ENCODE data around the gene CD38. TPM values are rescaled to one million over a fixed set of nuclear protein-coding genes. Genes with fewer than 3 reads are reported as not detected.
"Not testable (repeated sequence)": the region's sequence is repeated elsewhere in the genome, so short reads cannot be mapped to it uniquely, and the experiment has no call there.

CD38 gene
- total RNA-seq, 2 experiments from 2014 or later: 15.0 to 17.3 TPM

- ChIA-PET CTCF (no interaction called here), POLR2A (no interaction called here)
- Mint-ChIP-seq H3K36me3 (ENCODE audit: low read depth) (peaks cover 17% of the 10 kb centered on the region), H3K27me3 (no peaks in the 10 kb centered on the region), H3K4me3 (no peak overlapping the region), H3K27ac (no peak overlapping the region), H3K9me3 (ENCODE audit: low read depth) (peaks cover 6% of the 10 kb centered on the region), H3K4me1 (peaks cover 16% of the 10 kb centered on the region)
- DNase-seq (no peak), ATAC-seq (no peak)
- intact Hi-C loops (cut with DNase I, micrococcal nuclease): no loop called here
These were observed 55.7 kb downstream of the CD38 start for GRCh38 chr4:15833801-15834200.

GRCh38 chr4:15836362-15836761 lies 58.2 kb downstream of the CD38 start:
- H3K9me3 Mint-ChIP-seq (ENCODE audit: low read depth): no peaks in the 10 kb centered on the region
- H3K36me3 Mint-ChIP-seq (ENCODE audit: low read depth): peaks cover 24% of the 10 kb centered on the region
- H3K4me3 Mint-ChIP-seq: no peak overlapping the region
- ChIA-PET POLR2A (no interaction called here), CTCF (interaction anchor here (1.1 kb wide), 1 partner anchor 39 kb away, joined by 3 read pairs; no protein-coding TSS in a partner anchor)
- peaks cover 16% of the 10 kb centered on the region for H3K4me1 Mint-ChIP-seq
- no peak overlapping the region for H3K27ac Mint-ChIP-seq
- H3K27me3 Mint-ChIP-seq: no peaks in the 10 kb centered on the region
- peak; percentile 90 for ATAC-seq
- intact Hi-C loops (cut with DNase I, micrococcal nuclease): loop anchor here in 1 of 2 experiments (5.0 kb wide), 1 partner anchor 1679 kb away; no protein-coding TSS in a partner anchor
- DNase-seq: no peak

- peaks cover 24% of the 10 kb centered on the region for H3K36me3 Mint-ChIP-seq (ENCODE audit: low read depth)
- intact Hi-C loops (cut with DNase I, micrococcal nuclease): loop anchor here in 1 of 2 experiments (5.0 kb wide), 1 partner anchor 1680 kb away; no protein-coding TSS in a partner anchor
- ATAC-seq: no peak
These were observed 59.5 kb downstream of the CD38 start for GRCh38 chr4:15837591-15837990.

GRCh38 chr4:15841194-15841730 lies 63.1 kb downstream of the CD38 start:
- H3K27me3 Mint-ChIP-seq; H3K9me3 Mint-ChIP-seq (ENCODE audit: low read depth); POLR2A ChIA-PET; H3K27ac Mint-ChIP-seq; H3K4me3 Mint-ChIP-seq; DNase-seq; intact Hi-C loops (cut with DNase I, micrococcal nuclease); ATAC-seq; CTCF ChIA-PET: not testable (repeated sequence)
- Mint-ChIP-seq H3K36me3 (ENCODE audit: low read depth) (peaks cover 23% of the 10 kb centered on the region), H3K4me1 (peaks cover 11% of the 10 kb centered on the region)

More at GRCh38 chr4:15837591-15837990, 59.5 kb downstream of the CD38 start:
- ChIA-PET POLR2A (interaction anchor here (0.6 kb wide), 1 partner anchor 380 kb away, joined by 6 read pairs; no protein-coding TSS in a partner anchor), CTCF (interaction anchor here (0.6 kb wide), 1 partner anchor 117 kb away, joined by 5 read pairs; no protein-coding TSS in a partner anchor)
- Mint-ChIP-seq H3K27me3 (no peaks in the 10 kb centered on the region), H3K9me3 (ENCODE audit: low read depth) (no peaks in the 10 kb centered on the region), H3K27ac (no peak overlapping the region), H3K4me1 (peaks cover 16% of the 10 kb centered on the region), H3K4me3 (no peak overlapping the region)
- DNase-seq: no peak

- H3K36me3 Mint-ChIP-seq (ENCODE audit: low read depth): peaks cover 10% of the 10 kb centered on the region
- no peak for ATAC-seq
- H3K9me3 Mint-ChIP-seq (ENCODE audit: low read depth): no peaks in the 10 kb centered on the region
- no peak overlapping the region for H3K4me3 Mint-ChIP-seq
- intact Hi-C loops (cut with DNase I, micrococcal nuclease): no loop called here
- no peaks in the 10 kb centered on the region for H3K27me3 Mint-ChIP-seq
- H3K27ac Mint-ChIP-seq: no peak overlapping the region
- H3K4me1 Mint-ChIP-seq: peaks cover 2% of the 10 kb centered on the region
- DNase-seq: no peak
- POLR2A ChIA-PET: no interaction called here
- CTCF ChIA-PET: interaction anchor here (0.6 to 0.7 kb wide), 2 partner anchors 13 to 23 kb away, joined by 3 read pairs; no protein-coding TSS in a partner anchor
These were observed 69.6 kb downstream of the CD38 start for GRCh38 chr4:15847746-15848145.

- ChIA-PET CTCF (interaction anchor here (0.6 to 1.0 kb wide), 3 partner anchors 13 to 34 kb away, joined by 3 read pairs; no protein-coding TSS in a partner anchor), POLR2A (no interaction called here)
- no peak for DNase-seq
These were observed 70.2 kb downstream of the CD38 start for GRCh38 chr4:15848191-15848842.

GRCh38 chr4:15851969-15852368 lies 73.8 kb downstream of the CD38 start:
- Mint-ChIP-seq H3K4me3 (no peak overlapping the region), H3K36me3 (ENCODE audit: low read depth) (peaks cover 10% of the 10 kb centered on the region), H3K27ac (no peak overlapping the region), H3K4me1 (peaks cover 2% of the 10 kb centered on the region), H3K27me3 (no peaks in the 10 kb centered on the region), H3K9me3 (ENCODE audit: low read depth) (no peaks in the 10 kb centered on the region)
- intact Hi-C loops (cut with DNase I, micrococcal nuclease): no loop called here
- POLR2A ChIA-PET: no interaction called here
- DNase-seq: no peak
- no peak for ATAC-seq
- CTCF ChIA-PET: interaction anchor here (0.6 kb wide), 1 partner anchor 85 kb away, joined by 3 read pairs; no protein-coding TSS in a partner anchor

More at GRCh38 chr4:15848191-15848842, 70.2 kb downstream of the CD38 start:
- H3K36me3 Mint-ChIP-seq (ENCODE audit: low read depth): peaks cover 10% of the 10 kb centered on the region
- no peaks in the 10 kb centered on the region for H3K27me3 Mint-ChIP-seq
- no peak overlapping the region for H3K4me3 Mint-ChIP-seq
- H3K4me1 Mint-ChIP-seq: peaks cover 2% of the 10 kb centered on the region
- intact Hi-C loops (cut with DNase I, micrococcal nuclease): no loop called here
- H3K9me3 Mint-ChIP-seq (ENCODE audit: low read depth): no peaks in the 10 kb centered on the region
- no peak for ATAC-seq
- no peak overlapping the region for H3K27ac Mint-ChIP-seq

- CTCF ChIA-PET: no interaction called here
- POLR2A ChIA-PET: no interaction called here
- intact Hi-C loops (cut with DNase I, micrococcal nuclease): no loop called here
- Mint-ChIP-seq H3K27me3 (no peaks in the 10 kb centered on the region), H3K4me3 (no peak overlapping the region), H3K4me1 (peaks cover 2% of the 10 kb centered on the region), H3K9me3 (ENCODE audit: low read depth) (no peaks in the 10 kb centered on the region), H3K27ac (no peak overlapping the region), H3K36me3 (ENCODE audit: low read depth) (peaks cover 10% of the 10 kb centered on the region)
- DNase-seq (no peak), ATAC-seq (no peak)
These were observed 74.4 kb downstream of the CD38 start for GRCh38 chr4:15852524-15852923.

- Mint-ChIP-seq H3K4me1 (peaks cover 1% of the 10 kb centered on the region), H3K9me3 (ENCODE audit: low read depth) (no peaks in the 10 kb centered on the region), H3K36me3 (ENCODE audit: low read depth) (peaks cover 6% of the 10 kb centered on the region), H3K27ac (no peak overlapping the region), H3K4me3 (no peak overlapping the region), H3K27me3 (peaks cover 4% of the 10 kb centered on the region)
- intact Hi-C loops (cut with DNase I, micrococcal nuclease): no loop called here
- ATAC-seq (no peak), DNase-seq (no peak)
- ChIA-PET POLR2A (no interaction called here), CTCF (no interaction called here)
These were observed 75.2 kb downstream of the CD38 start for GRCh38 chr4:15853345-15853744.

- ATAC-seq (no peak), DNase-seq (no peak)
- H3K27ac Mint-ChIP-seq: no peak overlapping the region
- peaks cover 4% of the 10 kb centered on the region for H3K27me3 Mint-ChIP-seq
- intact Hi-C loops (cut with DNase I, micrococcal nuclease): no loop called here
- ChIA-PET CTCF (interaction anchor here (1.2 to 1.3 kb wide), 2 partner anchors 27 to 49 kb away, joined by 3 to 4 read pairs; no protein-coding TSS in a partner anchor), POLR2A (interaction anchor here (0.7 kb wide), 1 partner anchor 93 kb away, joined by 3 read pairs; no protein-coding TSS in a partner anchor)
- H3K4me1 Mint-ChIP-seq: no peaks in the 10 kb centered on the region
- no peak overlapping the region for H3K4me3 Mint-ChIP-seq
- no peaks in the 10 kb centered on the region for H3K9me3 Mint-ChIP-seq (ENCODE audit: low read depth)
- H3K36me3 Mint-ChIP-seq (ENCODE audit: low read depth): peaks cover 6% of the 10 kb centered on the region
These were observed 77.8 kb downstream of the CD38 start for GRCh38 chr4:15855804-15856475.

- H3K27ac Mint-ChIP-seq; H3K4me1 Mint-ChIP-seq; H3K36me3 Mint-ChIP-seq (ENCODE audit: low read depth); H3K4me3 Mint-ChIP-seq; ATAC-seq; DNase-seq; H3K27me3 Mint-ChIP-seq; POLR2A ChIA-PET; intact Hi-C loops (cut with DNase I, micrococcal nuclease); H3K9me3 Mint-ChIP-seq (ENCODE audit: low read depth): not testable (repeated sequence)
- CTCF ChIA-PET: interaction anchor here (1.1 to 1.4 kb wide), 2 partner anchors 10 to 21 kb away, joined by 3 to 4 read pairs; no protein-coding TSS in a partner anchor
These were observed 83.1 kb downstream of the CD38 start for GRCh38 chr4:15861198-15861597.

All from activated CD4-positive, alpha-beta T cell treated with anti-CD3 and anti-CD28 coated beads for 36 hours (primary cell).